Measurements from ENCODE around the gene TCEAL4. TPM values are rescaled to one million over a fixed set of nuclear protein-coding genes. Genes with fewer than 3 reads are reported as not detected.
A peak's percentile ranks its signal among the peaks of the same experiment; 100 is the strongest.

TCEAL4 gene
- total and polyA plus RNA-seq, 2 of the 13 experiments (the other 11 are each of a cell fraction or from before 2014, with no cell fraction given): 12.6 to 31.0 TPM

- TF ChIP-seq, protein P1, sequence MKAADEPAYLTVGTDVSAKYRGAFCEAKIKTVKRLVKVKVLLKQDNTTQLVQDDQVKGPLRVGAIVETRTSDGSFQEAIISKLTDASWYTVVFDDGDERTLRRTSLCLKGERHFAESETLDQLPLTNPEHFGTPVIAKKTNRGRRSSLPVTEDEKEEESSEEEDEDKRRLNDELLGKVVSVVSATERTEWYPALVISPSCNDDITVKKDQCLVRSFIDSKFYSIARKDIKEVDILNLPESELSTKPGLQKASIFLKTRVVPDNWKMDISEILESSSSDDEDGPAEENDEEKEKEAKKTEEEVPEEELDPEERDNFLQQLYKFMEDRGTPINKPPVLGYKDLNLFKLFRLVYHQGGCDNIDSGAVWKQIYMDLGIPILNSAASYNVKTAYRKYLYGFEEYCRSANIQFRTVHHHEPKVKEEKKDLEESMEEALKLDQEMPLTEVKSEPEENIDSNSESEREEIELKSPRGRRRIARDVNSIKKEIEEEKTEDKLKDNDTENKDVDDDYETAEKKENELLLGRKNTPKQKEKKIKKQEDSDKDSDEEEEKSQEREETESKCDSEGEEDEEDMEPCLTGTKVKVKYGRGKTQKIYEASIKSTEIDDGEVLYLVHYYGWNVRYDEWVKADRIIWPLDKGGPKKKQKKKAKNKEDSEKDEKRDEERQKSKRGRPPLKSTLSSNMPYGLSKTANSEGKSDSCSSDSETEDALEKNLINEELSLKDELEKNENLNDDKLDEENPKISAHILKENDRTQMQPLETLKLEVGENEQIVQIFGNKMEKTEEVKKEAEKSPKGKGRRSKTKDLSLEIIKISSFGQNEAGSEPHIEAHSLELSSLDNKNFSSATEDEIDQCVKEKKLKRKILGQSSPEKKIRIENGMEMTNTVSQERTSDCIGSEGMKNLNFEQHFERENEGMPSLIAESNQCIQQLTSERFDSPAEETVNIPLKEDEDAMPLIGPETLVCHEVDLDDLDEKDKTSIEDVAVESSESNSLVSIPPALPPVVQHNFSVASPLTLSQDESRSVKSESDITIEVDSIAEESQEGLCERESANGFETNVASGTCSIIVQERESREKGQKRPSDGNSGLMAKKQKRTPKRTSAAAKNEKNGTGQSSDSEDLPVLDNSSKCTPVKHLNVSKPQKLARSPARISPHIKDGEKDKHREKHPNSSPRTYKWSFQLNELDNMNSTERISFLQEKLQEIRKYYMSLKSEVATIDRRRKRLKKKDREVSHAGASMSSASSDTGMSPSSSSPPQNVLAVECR (CRISPR knock-in tag; IDR thresholded peaks at IDR 0.05; ENCODE audit: borderline replicate concordance): no peak
- TF ChIP-seq CENPX (CRISPR knock-in tag; IDR thresholded peaks at IDR 0.05) (no peak), SPEN (CRISPR knock-in tag; IDR thresholded peaks at IDR 0.05; ENCODE audit: low read depth) (peak; percentile 70; the same call in 1 of the 2 replicates), ZNF343 (CRISPR knock-in tag; IDR thresholded peaks at IDR 0.05) (no peak), ZNF280D (CRISPR knock-in tag; IDR thresholded peaks at IDR 0.05) (no peak), FOXA1 (IDR thresholded peaks at IDR 0.05) (no peak), FOXA1 (CRISPR knock-in tag; IDR thresholded peaks at IDR 0.05) (no peak), STAT5B (CRISPR knock-in tag; IDR thresholded peaks at IDR 0.05) (no peak), HDAC6 (IDR thresholded peaks at IDR 0.05; ENCODE audit: low read depth, low read length) (no peak), ZNF598 (CRISPR knock-in tag; IDR thresholded peaks at IDR 0.05; ENCODE audit: borderline replicate concordance) (no peak), ZNF431 (CRISPR knock-in tag; IDR thresholded peaks at IDR 0.05; ENCODE audit: borderline replicate concordance, low read depth) (no peak), SOX13 (IDR thresholded peaks at IDR 0.05) (no peak), SOX13 (CRISPR knock-in tag; conservative IDR thresholded peaks at IDR 0.05 in 1 of 2, IDR thresholded peaks at IDR 0.05 in 1 of 2) (no peak), THRA (CRISPR knock-in tag; IDR thresholded peaks at IDR 0.05; ENCODE audit: borderline replicate concordance) (no peak)
- TF ChIP-seq, protein P2, sequence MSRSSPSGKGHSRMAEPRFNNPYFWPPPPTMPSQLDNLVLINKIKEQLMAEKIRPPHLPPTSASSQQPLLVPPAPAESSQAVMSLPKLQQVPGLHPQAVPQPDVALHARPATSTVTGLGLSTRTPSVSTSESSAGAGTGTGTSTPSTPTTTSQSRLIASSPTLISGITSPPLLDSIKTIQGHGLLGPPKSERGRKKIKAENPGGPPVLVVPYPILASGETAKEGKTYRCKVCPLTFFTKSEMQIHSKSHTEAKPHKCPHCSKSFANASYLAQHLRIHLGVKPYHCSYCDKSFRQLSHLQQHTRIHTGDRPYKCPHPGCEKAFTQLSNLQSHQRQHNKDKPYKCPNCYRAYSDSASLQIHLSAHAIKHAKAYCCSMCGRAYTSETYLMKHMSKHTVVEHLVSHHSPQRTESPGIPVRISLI (CRISPR knock-in tag; IDR thresholded peaks at IDR 0.05; ENCODE audit: borderline replicate concordance): no peak
Measured at GRCh38 chrX:103629318-103630170, 44.2 kb downstream of the TCEAL4 start (continued).

Data from HepG2 (cell line).